Lower leg skin (tissue), 3 donors: ENCODE data around the gene FRRS1.

ENCODE experiments used
- POLR2A ChIP-seq, 2 donors: fragments of 450-650 bp; IDR thresholded peaks; one replicate each; pipeline ENCODE4 v1.6.1; 2016 to 2017; ENCODE audit warnings: antibody characterized with exemption in 2 of 2, mild to moderate bottlenecking in 1 of 2, moderate library complexity in 1 of 2
- TF ChIP-seq, protein P1 (sequence below), 3 donors: fragments of 450-650 bp; IDR thresholded peaks; one replicate each; pipeline ENCODE4 v1.5.1; 2016; ENCODE audit warnings: antibody characterized with exemption in 3 of 3, mild to moderate bottlenecking in 3 of 3, moderate library complexity in 2 of 3

DNA sequence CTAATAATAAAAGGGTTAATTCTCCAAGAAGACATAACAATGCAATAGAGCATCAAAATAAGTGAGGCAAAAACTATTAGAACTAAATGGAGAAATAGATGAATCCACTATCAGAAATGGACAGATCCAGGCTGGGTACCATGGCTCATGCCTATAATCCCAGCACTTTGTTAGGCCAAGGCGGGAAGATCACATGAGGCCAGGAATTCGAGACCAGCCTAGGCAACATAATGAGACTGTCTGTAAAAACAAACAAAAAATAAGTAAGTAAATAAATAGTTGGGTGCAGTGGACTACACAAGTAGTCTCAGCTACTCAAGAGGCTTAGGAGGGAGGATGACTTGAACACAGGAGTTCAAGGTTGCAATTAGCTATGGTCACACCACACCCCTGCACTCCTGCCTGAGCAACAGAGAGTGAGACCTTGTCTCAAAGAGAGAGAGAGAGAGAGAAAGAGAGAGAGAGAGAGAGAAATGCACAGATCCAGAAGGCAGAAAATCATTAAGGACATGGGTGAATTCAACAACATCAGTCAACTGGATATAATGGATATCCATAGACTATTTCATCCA, 12.3 kb downstream of the FRRS1 start:
- TF ChIP-seq, protein P1, sequence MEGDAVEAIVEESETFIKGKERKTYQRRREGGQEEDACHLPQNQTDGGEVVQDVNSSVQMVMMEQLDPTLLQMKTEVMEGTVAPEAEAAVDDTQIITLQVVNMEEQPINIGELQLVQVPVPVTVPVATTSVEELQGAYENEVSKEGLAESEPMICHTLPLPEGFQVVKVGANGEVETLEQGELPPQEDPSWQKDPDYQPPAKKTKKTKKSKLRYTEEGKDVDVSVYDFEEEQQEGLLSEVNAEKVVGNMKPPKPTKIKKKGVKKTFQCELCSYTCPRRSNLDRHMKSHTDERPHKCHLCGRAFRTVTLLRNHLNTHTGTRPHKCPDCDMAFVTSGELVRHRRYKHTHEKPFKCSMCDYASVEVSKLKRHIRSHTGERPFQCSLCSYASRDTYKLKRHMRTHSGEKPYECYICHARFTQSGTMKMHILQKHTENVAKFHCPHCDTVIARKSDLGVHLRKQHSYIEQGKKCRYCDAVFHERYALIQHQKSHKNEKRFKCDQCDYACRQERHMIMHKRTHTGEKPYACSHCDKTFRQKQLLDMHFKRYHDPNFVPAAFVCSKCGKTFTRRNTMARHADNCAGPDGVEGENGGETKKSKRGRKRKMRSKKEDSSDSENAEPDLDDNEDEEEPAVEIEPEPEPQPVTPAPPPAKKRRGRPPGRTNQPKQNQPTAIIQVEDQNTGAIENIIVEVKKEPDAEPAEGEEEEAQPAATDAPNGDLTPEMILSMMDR (IDR thresholded peaks at IDR 0.05): no peak
- TF ChIP-seq POLR2A (IDR thresholded peaks at IDR 0.05): no peak
